ENCODE data around the gene MACIR.

MACIR gene

GRCh38 chr5:103293719-103294118 lies 35.2 kb downstream of the MACIR start:
- DNase-seq = no peak

GRCh38 chr5:103294906-103295305 lies 36.3 kb downstream of the MACIR start:
- no peak for DNase-seq

GRCh38 chr5:103295424-103295823 lies 36.9 kb downstream of the MACIR start:
- no peak for DNase-seq

- no peak for DNase-seq
These were observed 37.3 kb downstream of the MACIR start for GRCh38 chr5:103295871-103296270.

- no peak for DNase-seq
These were observed 39.6 kb downstream of the MACIR start for GRCh38 chr5:103298117-103298516.

- DNase-seq = no peak
These were observed 40.1 kb downstream of the MACIR start for GRCh38 chr5:103298607-103299188.

GRCh38 chr5:103305809-103306208 lies 47.2 kb downstream of the MACIR start:
- DNase-seq = no peak

- DNase-seq = no peak
These were observed 48.9 kb downstream of the MACIR start for GRCh38 chr5:103307470-103307869.

GRCh38 chr5:103308774-103309173 lies 50.2 kb downstream of the MACIR start:
- no peak for DNase-seq

- DNase-seq = no peak
These were observed 54.5 kb downstream of the MACIR start for GRCh38 chr5:103313056-103313455.

- DNase-seq = no peak
These were observed 56.9 kb downstream of the MACIR start for GRCh38 chr5:103315455-103315854.

GRCh38 chr5:103327451-103327850 lies 68.9 kb downstream of the MACIR start:
- no peak for DNase-seq

GRCh38 chr5:103327893-103328292 lies 69.3 kb downstream of the MACIR start:
- no peak for DNase-seq

Measured in NK-92 treated with Interleukin-12 subunit alpha and Interleukin-12 subunit beta, amount 100 ng/mL, for 24 hours (cell line).